Osteocyte (in vitro differentiated cells): ENCODE measurements around the gene GSG1L. TPM values are rescaled to one million over a fixed set of nuclear protein-coding genes. Genes with fewer than 3 reads are reported as not detected.

Experiments used
- DNase-seq: peaks from one replicate; pipeline ENCODE4 v3.0.0; 2021; ENCODE audit warnings: mixed read lengths; ENCODE audit not compliant: unreplicated experiment; ENCODE audit errors: extremely low spot score
- H3K27ac Mint-ChIP-seq: one replicate; pipeline ENCODE4 v1.8.0; 2021; ENCODE audit warnings: mild to moderate bottlenecking, mixed read lengths; ENCODE audit not compliant: unreplicated experiment
- H3K27me3 Mint-ChIP-seq: one replicate; pipeline ENCODE4 v1.8.0; 2021; ENCODE audit warnings: mixed read lengths; ENCODE audit not compliant: unreplicated experiment
- H3K36me3 Mint-ChIP-seq: one replicate; pipeline ENCODE4 v1.8.0; 2021; ENCODE audit warnings: mixed read lengths; ENCODE audit not compliant: unreplicated experiment
- H3K4me1 Mint-ChIP-seq: one replicate; pipeline ENCODE4 v1.8.0; 2021; ENCODE audit warnings: mixed read lengths; ENCODE audit not compliant: unreplicated experiment
- H3K4me3 Mint-ChIP-seq: one replicate; pipeline ENCODE4 v1.8.0; 2021; ENCODE audit warnings: mild to moderate bottlenecking, moderate library complexity, mixed read lengths; ENCODE audit not compliant: unreplicated experiment
- H3K9me3 Mint-ChIP-seq: one replicate; pipeline ENCODE4 v1.8.0; 2021; ENCODE audit warnings: mixed read lengths; ENCODE audit not compliant: unreplicated experiment
- CTCF ChIP-seq: fragments of 200-600 bp; sonication (generic); IDR thresholded peaks from 2 replicates; pipeline ENCODE4 v1.5.0; 2021; ENCODE audit warnings: antibody characterized with exemption, mild to moderate bottlenecking, moderate library complexity
- total RNA-seq: library from RNA; stranded (reverse); gene quantifications from 2 replicates; pipeline ENCODE4 v1.2.1, GENCODE V29; 2021

The GSG1L gene
- total RNA-seq, 1 donor from 2014 or later: not detected

GRCh38 chr16:27792486-27793248 lies 270.8 kb downstream of the GSG1L start:
- no peak for DNase-seq
- no peaks in the 10 kb centered on the region for H3K4me1 Mint-ChIP-seq
- no peak overlapping the region for H3K27ac Mint-ChIP-seq
- no peaks in the 10 kb centered on the region for H3K36me3 Mint-ChIP-seq
- no peak for TF ChIP-seq CTCF
- no peaks in the 10 kb centered on the region for H3K27me3 Mint-ChIP-seq
- H3K9me3 Mint-ChIP-seq: no peaks in the 10 kb centered on the region
- no peak overlapping the region for H3K4me3 Mint-ChIP-seq

GRCh38 chr16:27791404-27791719 lies 272.2 kb downstream of the GSG1L start:
- DNase-seq: no peak
- Mint-ChIP-seq H3K27ac (no peak overlapping the region), H3K36me3 (no peaks in the 10 kb centered on the region), H3K27me3 (no peaks in the 10 kb centered on the region), H3K9me3 (no peaks in the 10 kb centered on the region), H3K4me1 (no peaks in the 10 kb centered on the region), H3K4me3 (no peak overlapping the region)
- TF ChIP-seq CTCF: no peak

GRCh38 chr16:27790546-27791403 lies 272.7 kb downstream of the GSG1L start:
- Mint-ChIP-seq H3K36me3 (no peaks in the 10 kb centered on the region), H3K4me3 (no peak overlapping the region), H3K4me1 (no peaks in the 10 kb centered on the region), H3K9me3 (no peaks in the 10 kb centered on the region), H3K27me3 (no peaks in the 10 kb centered on the region), H3K27ac (no peak overlapping the region)
- no peak for TF ChIP-seq CTCF
- no peak for DNase-seq

GRCh38 chr16:27789595-27790241 lies 273.8 kb downstream of the GSG1L start:
- Mint-ChIP-seq H3K4me1 (no peaks in the 10 kb centered on the region), H3K36me3 (no peaks in the 10 kb centered on the region), H3K9me3 (no peaks in the 10 kb centered on the region), H3K4me3 (no peak overlapping the region), H3K27me3 (no peaks in the 10 kb centered on the region), H3K27ac (no peak overlapping the region)
- no peak for TF ChIP-seq CTCF
- DNase-seq: no peak

GRCh38 chr16:27789150-27789549 lies 274.4 kb downstream of the GSG1L start:
- no peak overlapping the region for H3K4me3 Mint-ChIP-seq
- no peaks in the 10 kb centered on the region for H3K36me3 Mint-ChIP-seq
- no peak for TF ChIP-seq CTCF
- no peaks in the 10 kb centered on the region for H3K9me3 Mint-ChIP-seq
- H3K4me1 Mint-ChIP-seq: no peaks in the 10 kb centered on the region
- no peaks in the 10 kb centered on the region for H3K27me3 Mint-ChIP-seq
- H3K27ac Mint-ChIP-seq: no peak overlapping the region
- no peak for DNase-seq
